GM12891 (cell line): ENCODE results near the gene PFKFB3.

Experiments
- POLR2A ChIP-seq: IDR thresholded peaks from 2 replicates; pipeline ENCODE4 v1.6.1; 2011; ENCODE audit warnings: low read depth, low read length, control low read depth
- POLR2AphosphoS5 ChIP-seq: IDR thresholded peaks from 2 replicates; pipeline ENCODE4 v1.6.1; 2011; ENCODE audit warnings: low read depth, low read length, control low read depth
- SPI1 ChIP-seq: IDR thresholded peaks from 2 replicates; pipeline ENCODE4 v1.6.1; 2011; ENCODE audit warnings: low read depth, low read length, control low read depth

DNA sequence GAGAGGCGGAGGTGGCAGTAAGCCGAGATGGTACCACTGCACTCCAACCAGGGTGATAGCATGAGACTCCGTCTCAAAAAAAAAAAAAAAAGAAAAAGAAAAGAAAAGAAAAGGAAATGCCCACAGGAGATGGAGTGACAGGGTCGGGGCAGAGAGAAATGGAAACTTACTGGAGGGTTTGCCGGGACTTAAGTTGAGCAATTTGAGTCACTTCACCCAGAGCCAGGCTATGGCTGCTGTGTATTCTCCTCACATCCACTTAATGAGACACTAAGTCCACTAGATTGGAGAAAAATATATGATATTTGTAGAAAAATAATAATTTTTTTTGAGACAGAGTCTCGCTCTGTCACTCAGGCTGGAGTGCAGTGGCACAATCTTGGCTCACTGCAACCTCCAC, 4.6 kb upstream of the PFKFB3 start:
- TF ChIP-seq POLR2A, result no peak
- no peak for TF ChIP-seq SPI1
- no peak for TF ChIP-seq POLR2AphosphoS5
